Smooth muscle cell (in vitro differentiated cells): Measurements from ENCODE around the gene MARCHF9. TPM values are rescaled to one million over a fixed set of nuclear protein-coding genes. Genes with fewer than 3 reads are reported as not detected.

Experiments used
- DNase-seq: peaks from one replicate; lab custom pipeline; 2025; ENCODE audit not compliant: unreplicated experiment; lab: John Stamatoyannopoulos, UW
- H2AFZ ChIP-seq: fragments of 200-600 bp; sonication (generic); 2 replicates; pipeline ENCODE4 v1.6.0; 2016; ENCODE audit warnings: antibody characterized with exemption, low read depth, mild to moderate bottlenecking
- H3F3A ChIP-seq: fragments of 200-600 bp; sonication (generic); 2 replicates; pipeline ENCODE4 v1.6.0; 2017; ENCODE audit warnings: antibody characterized with exemption, low read depth
- H3K27ac ChIP-seq: fragments of 200-600 bp; sonication (generic); 2 replicates; pipeline ENCODE4 v1.5.1; 2016; ENCODE audit warnings: low read depth, mild to moderate bottlenecking
- H3K27me3 ChIP-seq: fragments of 200-600 bp; sonication (generic); 2 replicates; pipeline ENCODE4 v1.6.1; 2016; ENCODE audit warnings: low read depth, mild to moderate bottlenecking
- H3K36me3 ChIP-seq: fragments of 200-600 bp; sonication (generic); 2 replicates; pipeline ENCODE4 v1.5.1; 2016; ENCODE audit warnings: low read depth
- H3K4me1 ChIP-seq: fragments of 200-600 bp; sonication (generic); 2 replicates; pipeline ENCODE4 v1.5.1; 2016; ENCODE audit warnings: low read depth
- H3K4me2 ChIP-seq: fragments of 200-600 bp; sonication (generic); 2 replicates; pipeline ENCODE4 v1.6.0; 2016; ENCODE audit warnings: mild to moderate bottlenecking
- H3K4me3 ChIP-seq: fragments of 200-600 bp; sonication (generic); 2 replicates; pipeline ENCODE4 v1.5.1; 2016; ENCODE audit warnings: mild to moderate bottlenecking
- H3K79me2 ChIP-seq: fragments of 200-600 bp; sonication (generic); 2 replicates; pipeline ENCODE4 v1.6.0; 2016; ENCODE audit warnings: low read depth, mild to moderate bottlenecking
- H3K9ac ChIP-seq: fragments of 200-600 bp; sonication (generic); 2 replicates; pipeline ENCODE4 v1.6.0; 2016; ENCODE audit warnings: low read depth
- H3K9me3 ChIP-seq: fragments of 200-600 bp; sonication (generic); replicated peaks from 2 replicates; pipeline ENCODE4 v1.5.1; 2016; ENCODE audit warnings: low read depth
- H4K20me1 ChIP-seq: fragments of 200-600 bp; sonication (generic); 2 replicates; pipeline ENCODE4 v1.6.0; 2016; ENCODE audit warnings: low read depth
- WGBS: methylation state at CpG from one replicate; pipeline ENCODE4 v1.1.7; 2016; ENCODE audit warnings: low lambda C conversion rate; 5-methylcytosine and 5-hydroxymethylcytosine counted together
- polyA plus RNA-seq: library from polyadenylated mRNA; unstranded; fragments of >200 nt; fragmentation: Nextera tagmentation; extraction: Ambion mirVana; gene quantifications from 2 replicates; pipeline ENCODE4 v1.2.1, GENCODE V29; 2016
- total RNA-seq: library from RNA; depleted of rRNA; stranded (reverse); fragments of >200 nt; gene quantifications from 2 replicates; pipeline ENCODE4 v1.2.3, GENCODE V29; 2014
- TF ChIP-seq, protein P1 (sequence below): fragments of 200-600 bp; sonication (generic); IDR thresholded peaks from 2 replicates; pipeline ENCODE4 v1.5.1; 2017; ENCODE audit warnings: borderline replicate concordance, mild to moderate bottlenecking, antibody characterized with exemption; ENCODE audit not compliant: insufficient read depth, poor library complexity, severe bottlenecking

Gene MARCHF9
- total and polyA plus RNA-seq, 2 experiments from 2014 or later = 3.7 to 8.6 TPM

DNA sequence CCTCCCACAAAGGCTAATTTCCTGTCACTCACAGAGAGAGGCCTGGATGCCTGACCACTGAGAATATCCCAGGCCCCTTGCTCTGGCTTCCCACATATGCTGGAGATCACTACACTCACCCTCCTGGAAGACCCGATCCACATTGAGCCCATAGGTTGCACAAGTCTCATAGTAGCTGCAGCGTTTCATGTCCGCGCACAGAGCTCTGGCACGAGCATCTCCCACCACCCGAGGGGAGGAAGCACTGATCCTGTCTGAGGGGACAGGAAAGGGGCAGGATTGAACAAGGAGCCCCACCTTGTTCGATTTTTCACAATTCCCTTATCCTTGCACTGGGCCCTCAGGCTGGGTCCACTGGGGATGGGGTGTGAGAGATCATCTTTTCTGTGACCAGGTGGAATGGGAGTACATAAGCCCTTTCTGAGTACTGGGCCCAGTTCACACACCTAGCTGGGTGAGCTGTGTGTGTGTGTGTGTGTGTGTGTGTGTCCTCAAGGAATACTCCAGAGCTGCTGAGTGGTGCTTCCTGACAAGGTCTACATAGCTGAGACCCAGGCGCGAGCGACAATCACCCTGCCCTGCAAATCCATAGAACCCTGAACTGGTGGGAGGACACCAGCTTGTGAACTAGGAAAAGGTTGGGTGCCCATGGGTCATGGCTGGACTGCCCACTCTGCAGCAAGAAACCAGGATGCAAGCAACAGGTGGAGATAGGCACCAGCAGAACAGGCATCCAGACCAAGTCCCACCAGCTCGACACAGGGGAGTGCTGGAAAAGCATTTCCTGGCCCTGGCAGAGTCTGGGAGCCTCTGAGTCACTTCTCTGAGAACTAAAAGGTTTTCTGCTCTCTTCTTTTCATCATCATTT lies 21.9 kb upstream of the MARCHF9 start:
- no peak for DNase-seq
- no peak overlapping the region for H3K9ac ChIP-seq
- H3F3A ChIP-seq = no peaks in the 10 kb centered on the region
- H3K27me3 ChIP-seq = peaks cover 99% of the 10 kb centered on the region
- H2AFZ ChIP-seq = no peak overlapping the region
- TF ChIP-seq, protein P1, sequence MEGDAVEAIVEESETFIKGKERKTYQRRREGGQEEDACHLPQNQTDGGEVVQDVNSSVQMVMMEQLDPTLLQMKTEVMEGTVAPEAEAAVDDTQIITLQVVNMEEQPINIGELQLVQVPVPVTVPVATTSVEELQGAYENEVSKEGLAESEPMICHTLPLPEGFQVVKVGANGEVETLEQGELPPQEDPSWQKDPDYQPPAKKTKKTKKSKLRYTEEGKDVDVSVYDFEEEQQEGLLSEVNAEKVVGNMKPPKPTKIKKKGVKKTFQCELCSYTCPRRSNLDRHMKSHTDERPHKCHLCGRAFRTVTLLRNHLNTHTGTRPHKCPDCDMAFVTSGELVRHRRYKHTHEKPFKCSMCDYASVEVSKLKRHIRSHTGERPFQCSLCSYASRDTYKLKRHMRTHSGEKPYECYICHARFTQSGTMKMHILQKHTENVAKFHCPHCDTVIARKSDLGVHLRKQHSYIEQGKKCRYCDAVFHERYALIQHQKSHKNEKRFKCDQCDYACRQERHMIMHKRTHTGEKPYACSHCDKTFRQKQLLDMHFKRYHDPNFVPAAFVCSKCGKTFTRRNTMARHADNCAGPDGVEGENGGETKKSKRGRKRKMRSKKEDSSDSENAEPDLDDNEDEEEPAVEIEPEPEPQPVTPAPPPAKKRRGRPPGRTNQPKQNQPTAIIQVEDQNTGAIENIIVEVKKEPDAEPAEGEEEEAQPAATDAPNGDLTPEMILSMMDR = no peak
- no peaks in the 10 kb centered on the region for H3K9me3 ChIP-seq
- H3K4me1 ChIP-seq = peaks cover 13% of the 10 kb centered on the region
- no peaks in the 10 kb centered on the region for H3K79me2 ChIP-seq
- WGBS = 80% methylated on average over 11 of the region's 11 CpGs
- no peak overlapping the region for H3K27ac ChIP-seq
- no peak overlapping the region for H3K4me3 ChIP-seq
- H4K20me1 ChIP-seq = no peaks in the 10 kb centered on the region
- no peak overlapping the region for H3K4me2 ChIP-seq
- H3K36me3 ChIP-seq = no peaks in the 10 kb centered on the region

DNA sequence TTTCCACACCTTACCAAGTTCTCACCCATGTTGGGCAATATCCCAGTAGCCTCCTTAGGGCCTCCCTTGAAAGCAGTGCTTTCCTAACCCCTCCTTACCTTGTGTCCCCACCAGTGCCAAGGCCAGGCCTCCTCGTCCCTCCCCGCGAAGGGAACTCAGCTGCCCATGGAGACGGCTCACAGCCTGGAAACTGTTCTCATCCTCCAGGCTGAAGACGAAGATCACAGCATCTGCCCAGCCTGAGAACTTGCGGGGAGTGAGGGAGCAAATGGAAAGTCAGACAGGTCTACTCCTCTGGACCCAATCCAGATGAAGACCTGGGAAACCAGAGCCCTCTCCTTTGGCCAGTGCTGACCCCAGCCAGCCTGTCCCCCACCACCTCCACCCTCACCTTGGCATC lies 21.0 kb upstream of the MARCHF9 start:
- no peaks in the 10 kb centered on the region for H4K20me1 ChIP-seq
- H3K9ac ChIP-seq = no peak overlapping the region
- WGBS = 69% methylated on average over 6 of the region's 6 CpGs
- peaks cover 17% of the 10 kb centered on the region for H3K4me1 ChIP-seq
- H3K9me3 ChIP-seq = no peaks in the 10 kb centered on the region
- no peak overlapping the region for H3K4me3 ChIP-seq
- no peak overlapping the region for H2AFZ ChIP-seq
- H3K4me2 ChIP-seq = no peak overlapping the region
- no peak for DNase-seq
- H3K27ac ChIP-seq = no peak overlapping the region
- TF ChIP-seq, protein P1 = no peak
- no peaks in the 10 kb centered on the region for H3K79me2 ChIP-seq
- H3K27me3 ChIP-seq = peaks cover 100% of the 10 kb centered on the region
- H3K36me3 ChIP-seq = no peaks in the 10 kb centered on the region
- no peaks in the 10 kb centered on the region for H3F3A ChIP-seq

DNA sequence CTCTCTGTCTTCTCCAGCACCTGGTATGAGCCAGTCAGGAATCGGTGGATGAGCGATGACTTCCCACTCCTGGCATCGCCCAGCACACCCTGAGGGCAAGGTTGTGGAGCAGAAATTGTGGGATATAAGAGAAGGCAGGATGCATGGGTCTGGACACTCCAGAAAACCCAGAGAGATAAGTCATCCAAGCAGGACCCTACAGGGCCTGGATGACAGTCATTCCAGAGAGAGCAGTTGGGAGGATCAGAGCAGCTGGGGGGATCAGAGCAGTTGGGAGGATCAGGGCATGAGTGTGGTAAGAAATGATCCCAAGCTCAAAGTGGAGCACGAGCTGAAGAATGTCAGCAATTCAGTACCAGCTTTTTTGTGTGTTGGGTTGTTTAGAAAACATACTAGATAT lies 20.3 kb upstream of the MARCHF9 start:
- H2AFZ ChIP-seq = no peak overlapping the region
- TF ChIP-seq, protein P1 = no peak
- no peak overlapping the region for H3K27ac ChIP-seq
- 67% methylated on average over 4 of the region's 4 CpGs for WGBS
- no peaks in the 10 kb centered on the region for H3K79me2 ChIP-seq
- H3K9me3 ChIP-seq = no peaks in the 10 kb centered on the region
- peaks cover 17% of the 10 kb centered on the region for H3K4me1 ChIP-seq
- H4K20me1 ChIP-seq = no peaks in the 10 kb centered on the region
- no peak overlapping the region for H3K9ac ChIP-seq
- no peak for DNase-seq
- H3K36me3 ChIP-seq = no peaks in the 10 kb centered on the region
- no peak overlapping the region for H3K4me3 ChIP-seq
- no peak overlapping the region for H3K4me2 ChIP-seq
- H3K27me3 ChIP-seq = peaks cover 100% of the 10 kb centered on the region
- H3F3A ChIP-seq = no peaks in the 10 kb centered on the region
